OCI-LY7 (cell line): Measurements from ENCODE around the gene WNT16. TPM values are rescaled to one million over a fixed set of nuclear protein-coding genes. Genes with fewer than 3 reads are reported as not detected.
A peak's percentile ranks its signal among the peaks of the same experiment; 100 is the strongest.

Experiments
- BruUV-seq: library from RNA; stranded (reverse); fragments of 400-500 nt; replicated peaks from 2 replicates; lab custom pipeline; 2021; lab: Mats Ljungman, UMichigan
- CTCF ChIA-PET: fragments of 300-600 bp; sonication (Branson Sonifier 250); formaldehyde crosslinking; loops from one replicate; lab custom pipeline; 2022; ENCODE audit warnings: antibody characterized with exemption; ENCODE audit not compliant: unreplicated experiment; lab: Charles Lee
- POLR2A ChIA-PET: fragments of 300-600 bp; sonication (Branson Sonifier 250); formaldehyde crosslinking; loops from one replicate; lab custom pipeline; 2022; ENCODE audit warnings: antibody characterized with exemption; lab: Charles Lee
- DNase-seq: peaks from one replicate; pipeline ENCODE4 v3.0.0-alpha.2; 2015; ENCODE audit warnings: low spot score
- H2AFZ ChIP-seq: fragments of 200-600 bp; sonication (generic), shearing (Covaris generic); 2 replicates; pipeline ENCODE4 v1.6.1; 2014; ENCODE audit warnings: mild to moderate bottlenecking, antibody characterized with exemption, low read length, moderate library complexity
- H3K27ac ChIP-seq: fragments of 200-600 bp; sonication (generic); 2 replicates; pipeline ENCODE4 v1.5.1; 2014; ENCODE audit warnings: mixed run types, low read depth, mild to moderate bottlenecking, moderate library complexity, low read length, inconsistent platforms; ENCODE audit not compliant: poor library complexity, severe bottlenecking
- H3K36me3 ChIP-seq: fragments of 200-600 bp; sonication (generic); 2 replicates; pipeline ENCODE4 v1.6.1; 2014; ENCODE audit warnings: mild to moderate bottlenecking, antibody characterized with exemption, low read length, moderate library complexity, mixed read lengths; ENCODE audit not compliant: insufficient read depth
- H3K4me1 ChIP-seq: fragments of 200-600 bp; sonication (generic); 2 replicates; pipeline ENCODE4 v1.5.1; 2014; ENCODE audit warnings: mild to moderate bottlenecking, low read length; ENCODE audit not compliant: insufficient read depth, poor library complexity, severe bottlenecking
- H3K4me2 ChIP-seq: fragments of 200-600 bp; sonication (generic); 2 replicates; pipeline ENCODE4 v1.6.1; 2014; ENCODE audit warnings: mild to moderate bottlenecking, low read length
- H3K4me3 ChIP-seq: fragments of 200-600 bp; sonication (generic); 2 replicates; pipeline ENCODE4 v1.5.1; 2014; ENCODE audit warnings: mild to moderate bottlenecking, low read depth, low read length; ENCODE audit not compliant: poor library complexity, severe bottlenecking
- H3K79me2 ChIP-seq: fragments of 200-600 bp; sonication (generic); 2 replicates; pipeline ENCODE4 v1.6.1; 2016; ENCODE audit warnings: low read depth, mild to moderate bottlenecking, low read length, moderate library complexity, mixed read lengths; ENCODE audit not compliant: insufficient read depth
- H3K9me2 ChIP-seq: fragments of 200-600 bp; sonication (generic); 2 replicates; pipeline ENCODE4 v1.6.1; 2016; ENCODE audit warnings: mild to moderate bottlenecking, low read length, mixed read lengths; ENCODE audit not compliant: insufficient read depth
- H3K9me3 ChIP-seq: fragments of 200-600 bp; sonication (generic); 2 replicates; pipeline ENCODE4 v1.6.1; 2014; ENCODE audit warnings: mild to moderate bottlenecking, mixed run types, low read length, mixed read lengths
- H4K20me1 ChIP-seq: fragments of 200-600 bp; sonication (generic); 2 replicates; pipeline ENCODE4 v1.6.1; 2014; ENCODE audit warnings: mild to moderate bottlenecking, antibody characterized with exemption, low read length, moderate library complexity, mixed read lengths; ENCODE audit not compliant: insufficient read depth
- EZH2phosphoT487 ChIP-seq: fragments of 200-600 bp; sonication (generic); IDR thresholded peaks from 2 replicates; pipeline ENCODE4 v1.6.1; 2018; ENCODE audit warnings: low read depth, borderline replicate concordance, mild to moderate bottlenecking, mixed run types, antibody characterized with exemption, low read length, moderate library complexity, mixed read lengths
- intact Hi-C: fragments of 100-400 bp; cut with micrococcal nuclease; formaldehyde crosslinking; loops from one replicate; pipeline ENCODE4 v1.10.0; 2022; ENCODE audit not compliant: unreplicated experiment
- total RNA-seq, 2 experiments: library from RNA; depleted of rRNA in 1 of 2; stranded (reverse); fragments of >200 nt in 1 of 2; shearing (Covaris generic) in 1 of 2; gene quantifications; 2 replicates each; pipeline ENCODE4 v1.2.3, GENCODE V29; 2014 to 2022
- TF ChIP-seq, protein P1 (sequence below): fragments of 200-600 bp; sonication (generic); conservative IDR thresholded peaks from 2 replicates; pipeline ENCODE4 v1.5.1; 2014; ENCODE audit warnings: mild to moderate bottlenecking, antibody characterized with exemption, low read length, moderate library complexity, mixed read lengths

Gene WNT16
- total RNA-seq, 2 experiments from 2014 or later, result not detected

DNA sequence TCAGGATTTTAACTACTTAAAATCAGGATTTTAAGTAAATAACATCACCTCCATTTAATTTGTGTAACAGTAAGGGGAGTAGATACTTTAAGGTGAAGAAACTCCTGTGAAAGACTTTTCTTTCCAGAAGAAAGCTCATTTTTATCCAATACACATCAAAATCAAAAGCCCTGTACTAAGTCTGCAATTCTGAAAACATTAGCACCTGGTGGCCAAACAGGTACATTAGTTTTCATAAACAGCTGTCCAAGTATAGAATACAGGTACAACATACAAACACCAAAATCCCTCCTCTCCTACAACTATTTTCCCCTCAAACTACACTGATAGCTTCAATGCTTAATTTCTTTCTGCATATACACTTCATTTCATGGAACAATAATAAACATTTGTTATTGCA is 44.4 kb downstream of the WNT16 start:
- Histone ChIP-seq H3K36me3 (peaks cover 74% of the 10 kb centered on the region), H3K4me1 (peaks cover 37% of the 10 kb centered on the region), H3K27ac (peak overlapping the region; percentile 52), H3K79me2 (0 out of 2 replicates have a peak, but pooled peaks cover 3% of the 10 kb centered on the region), H3K9me3 (no peaks in the 10 kb centered on the region), H3K9me2 (no peaks in the 10 kb centered on the region), H3K4me2 (peak overlapping the region; percentile 66), H4K20me1 (no peaks in the 10 kb centered on the region), H2AFZ (no peak overlapping the region; the same call in 1 of the 2 replicates), H3K4me3 (no peak overlapping the region)
- peak; percentile 33 for DNase-seq
- intact Hi-C loops, result loop anchor here (2.0 kb wide), 1 partner anchor 24 kb away; the partner anchor contains the start of gene FAM3C
- ChIA-PET CTCF (interaction anchor here (1.2 kb wide), 1 partner anchor 23 kb away, joined by 4 read pairs; no protein-coding TSS in a partner anchor), POLR2A (interaction anchor here (1.0 to 2.7 kb wide), 10 partner anchors 9 to 197 kb away, joined by 3 to 21 read pairs (median 4); partner anchors contain the start of gene FAM3C)
- TF ChIP-seq EZH2phosphoT487, result no peak
- TF ChIP-seq, protein P1, sequence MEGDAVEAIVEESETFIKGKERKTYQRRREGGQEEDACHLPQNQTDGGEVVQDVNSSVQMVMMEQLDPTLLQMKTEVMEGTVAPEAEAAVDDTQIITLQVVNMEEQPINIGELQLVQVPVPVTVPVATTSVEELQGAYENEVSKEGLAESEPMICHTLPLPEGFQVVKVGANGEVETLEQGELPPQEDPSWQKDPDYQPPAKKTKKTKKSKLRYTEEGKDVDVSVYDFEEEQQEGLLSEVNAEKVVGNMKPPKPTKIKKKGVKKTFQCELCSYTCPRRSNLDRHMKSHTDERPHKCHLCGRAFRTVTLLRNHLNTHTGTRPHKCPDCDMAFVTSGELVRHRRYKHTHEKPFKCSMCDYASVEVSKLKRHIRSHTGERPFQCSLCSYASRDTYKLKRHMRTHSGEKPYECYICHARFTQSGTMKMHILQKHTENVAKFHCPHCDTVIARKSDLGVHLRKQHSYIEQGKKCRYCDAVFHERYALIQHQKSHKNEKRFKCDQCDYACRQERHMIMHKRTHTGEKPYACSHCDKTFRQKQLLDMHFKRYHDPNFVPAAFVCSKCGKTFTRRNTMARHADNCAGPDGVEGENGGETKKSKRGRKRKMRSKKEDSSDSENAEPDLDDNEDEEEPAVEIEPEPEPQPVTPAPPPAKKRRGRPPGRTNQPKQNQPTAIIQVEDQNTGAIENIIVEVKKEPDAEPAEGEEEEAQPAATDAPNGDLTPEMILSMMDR, result peak; percentile 59
- BruUV-seq, result no TSS peak

DNA sequence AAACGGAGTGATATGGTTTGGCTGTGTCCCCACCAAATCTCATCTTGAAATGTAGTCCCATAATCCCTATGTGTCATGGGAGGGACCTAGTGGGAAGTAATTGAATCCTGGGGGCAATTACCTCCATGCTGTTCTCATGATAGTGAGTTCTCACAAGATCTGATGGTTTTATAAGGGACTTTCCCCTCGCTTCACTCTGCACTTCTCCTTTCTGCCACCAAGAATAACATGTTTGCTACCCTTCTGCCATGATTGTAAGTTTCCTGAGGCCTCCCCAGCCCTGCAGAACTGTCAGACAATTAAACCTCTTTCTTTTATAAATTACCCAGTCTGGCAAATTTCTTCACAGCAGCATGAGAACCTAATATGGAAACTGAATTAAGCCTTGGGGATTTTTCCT is 48.2 kb downstream of the WNT16 start:
- Histone ChIP-seq H3K9me3 (no peaks in the 10 kb centered on the region), H3K4me3 (no peak overlapping the region), H3K27ac (peak overlapping the region; percentile 3), H3K4me1 (peaks cover 37% of the 10 kb centered on the region), H3K9me2 (no peaks in the 10 kb centered on the region), H3K79me2 (0 out of 2 replicates have a peak, but pooled peaks cover under 1% of the 10 kb centered on the region), H2AFZ (no peak overlapping the region), H3K4me2 (0 out of 2 replicates have a peak overlapping the region, but pooled peaks have one; percentile 8), H4K20me1 (no peaks in the 10 kb centered on the region), H3K36me3 (peaks cover 75% of the 10 kb centered on the region)
- no peak for DNase-seq
- intact Hi-C loops, result no loop called here
- ChIA-PET CTCF (no interaction called here), POLR2A (interaction anchor here (3.7 kb wide), 1 partner anchor 11 kb away, joined by 20 read pairs; no protein-coding TSS in a partner anchor)
- BruUV-seq, result no TSS peak
- TF ChIP-seq, protein P1, result no peak
- no peak for TF ChIP-seq EZH2phosphoT487

DNA sequence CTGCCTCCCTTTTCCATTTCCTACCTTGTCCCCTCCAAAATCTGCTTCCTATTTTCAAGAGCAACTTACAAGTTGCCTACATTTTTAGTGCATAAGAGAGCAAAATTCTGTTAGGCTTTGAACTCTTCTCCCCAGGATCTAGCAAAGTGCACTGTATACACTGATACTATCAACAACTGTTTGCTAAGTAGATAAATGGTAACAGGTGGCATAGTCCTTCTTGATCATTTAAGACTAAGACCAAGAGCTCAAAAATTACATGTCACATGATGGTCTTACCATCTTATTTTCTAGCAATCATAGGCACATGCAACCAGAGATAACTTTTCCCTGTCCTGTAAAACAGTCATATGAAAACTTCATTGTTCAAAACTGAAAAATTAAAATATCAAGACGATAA is 51.1 kb downstream of the WNT16 start:
- Histone ChIP-seq H4K20me1 (peaks cover 10% of the 10 kb centered on the region; the same call in 1 of the 2 replicates), H3K27ac (no peak overlapping the region), H3K9me3 (no peaks in the 10 kb centered on the region), H3K79me2 (peaks cover 26% of the 10 kb centered on the region), H2AFZ (no peak overlapping the region), H3K4me1 (peaks cover 50% of the 10 kb centered on the region), H3K4me2 (no peak overlapping the region), H3K36me3 (peaks cover 57% of the 10 kb centered on the region), H3K9me2 (no peaks in the 10 kb centered on the region), H3K4me3 (no peak overlapping the region)
- TF ChIP-seq, protein P1, result no peak
- no peak for TF ChIP-seq EZH2phosphoT487
- CTCF ChIA-PET, result interaction anchor here (0.8 kb wide), 1 partner anchor 16 kb away, joined by 3 read pairs; the partner anchor contains the start of gene FAM3C
- no peak for DNase-seq
- intact Hi-C loops, result no loop called here
- POLR2A ChIA-PET, result interaction anchor here (0.6 to 1.4 kb wide), 8 partner anchors 9 to 61 kb away, joined by 3 to 10 read pairs (median 4); partner anchors contain the start of gene FAM3C
- BruUV-seq, result no TSS peak
